Smooth muscle cell (in vitro differentiated cells): ENCODE data around the gene ALDOA. TPM values are rescaled to one million over a fixed set of nuclear protein-coding genes. Genes with fewer than 3 reads are reported as not detected.
A peak's percentile ranks its signal among the peaks of the same experiment; 100 is the strongest.

ENCODE experiments used
- DNase-seq: peaks from one replicate; lab custom pipeline; 2025; ENCODE audit not compliant: unreplicated experiment; lab: John Stamatoyannopoulos, UW
- H2AFZ ChIP-seq: fragments of 200-600 bp; sonication (generic); 2 replicates; pipeline ENCODE4 v1.6.0; 2016; ENCODE audit warnings: antibody characterized with exemption, low read depth, mild to moderate bottlenecking
- H3F3A ChIP-seq: fragments of 200-600 bp; sonication (generic); 2 replicates; pipeline ENCODE4 v1.6.0; 2017; ENCODE audit warnings: antibody characterized with exemption, low read depth
- H3K27ac ChIP-seq: fragments of 200-600 bp; sonication (generic); 2 replicates; pipeline ENCODE4 v1.5.1; 2016; ENCODE audit warnings: low read depth, mild to moderate bottlenecking
- H3K27me3 ChIP-seq: fragments of 200-600 bp; sonication (generic); 2 replicates; pipeline ENCODE4 v1.6.1; 2016; ENCODE audit warnings: low read depth, mild to moderate bottlenecking
- H3K36me3 ChIP-seq: fragments of 200-600 bp; sonication (generic); 2 replicates; pipeline ENCODE4 v1.5.1; 2016; ENCODE audit warnings: low read depth
- H3K4me1 ChIP-seq: fragments of 200-600 bp; sonication (generic); 2 replicates; pipeline ENCODE4 v1.5.1; 2016; ENCODE audit warnings: low read depth
- H3K4me2 ChIP-seq: fragments of 200-600 bp; sonication (generic); 2 replicates; pipeline ENCODE4 v1.6.0; 2016; ENCODE audit warnings: mild to moderate bottlenecking
- H3K4me3 ChIP-seq: fragments of 200-600 bp; sonication (generic); 2 replicates; pipeline ENCODE4 v1.5.1; 2016; ENCODE audit warnings: mild to moderate bottlenecking
- H3K79me2 ChIP-seq: fragments of 200-600 bp; sonication (generic); 2 replicates; pipeline ENCODE4 v1.6.0; 2016; ENCODE audit warnings: low read depth, mild to moderate bottlenecking
- H3K9ac ChIP-seq: fragments of 200-600 bp; sonication (generic); 2 replicates; pipeline ENCODE4 v1.6.0; 2016; ENCODE audit warnings: low read depth
- H3K9me3 ChIP-seq: fragments of 200-600 bp; sonication (generic); replicated peaks from 2 replicates; pipeline ENCODE4 v1.5.1; 2016; ENCODE audit warnings: low read depth
- H4K20me1 ChIP-seq: fragments of 200-600 bp; sonication (generic); 2 replicates; pipeline ENCODE4 v1.6.0; 2016; ENCODE audit warnings: low read depth
- CTCF ChIP-seq: fragments of 200-600 bp; sonication (generic); IDR thresholded peaks from 2 replicates; pipeline ENCODE4 v1.5.1; 2017; ENCODE audit warnings: borderline replicate concordance, mild to moderate bottlenecking, antibody characterized with exemption; ENCODE audit not compliant: insufficient read depth, poor library complexity, severe bottlenecking
- WGBS: methylation state at CpG from one replicate; pipeline ENCODE4 v1.1.7; 2016; ENCODE audit warnings: low lambda C conversion rate; 5-methylcytosine and 5-hydroxymethylcytosine counted together
- polyA plus RNA-seq: library from polyadenylated mRNA; unstranded; fragments of >200 nt; fragmentation: Nextera tagmentation; extraction: Ambion mirVana; gene quantifications from 2 replicates; pipeline ENCODE4 v1.2.1, GENCODE V29; 2016
- total RNA-seq: library from RNA; depleted of rRNA; stranded (reverse); fragments of >200 nt; gene quantifications from 2 replicates; pipeline ENCODE4 v1.2.3, GENCODE V29; 2014

Gene ALDOA
- total and polyA plus RNA-seq, 2 experiments from 2014 or later: 1,146 to 2,856 TPM

GRCh38 chr16:30090610-30091331 lies 25.2 kb downstream of the ALDOA start:
- peaks cover 24% of the 10 kb centered on the region for H3F3A ChIP-seq
- H3K27ac ChIP-seq: peak overlapping the region; percentile 61
- H2AFZ ChIP-seq: no peak overlapping the region
- peak overlapping the region; percentile 50 for H3K4me3 ChIP-seq
- H3K9me3 ChIP-seq: no peaks in the 10 kb centered on the region
- H4K20me1 ChIP-seq: no peaks in the 10 kb centered on the region
- H3K36me3 ChIP-seq: no peaks in the 10 kb centered on the region
- H3K4me2 ChIP-seq: peak overlapping the region; percentile 83
- peaks cover 19% of the 10 kb centered on the region for H3K4me1 ChIP-seq
- no peaks in the 10 kb centered on the region for H3K79me2 ChIP-seq
- no peak for TF ChIP-seq CTCF
- no peak overlapping the region for H3K9ac ChIP-seq
- H3K27me3 ChIP-seq: no peaks in the 10 kb centered on the region
- 81% methylated on average over 26 of the region's 26 CpGs for WGBS
- DNase-seq: no peak

GRCh38 chr16:30091474-30092372 lies 26.2 kb downstream of the ALDOA start, which contains the start of gene TBX6:
Gene TBX6 (minus strand): TSS chr16:30091924. CDS start chr16:30091193, 731 bp downstream.
- WGBS: 2% methylated on average over 72 of the region's 76 CpGs
- DNase-seq: peak; percentile 73
- peak within 1 kb of the TSS; percentile 61 for H3K27ac ChIP-seq

GRCh38 chr16:30092373-30093010 lies 26.9 kb downstream of the ALDOA start:
- H3K27ac ChIP-seq: peak overlapping the region; percentile 59
- DNase-seq: no peak

More at GRCh38 chr16:30091474-30092372, 26.2 kb downstream of the ALDOA start, which contains the start of gene TBX6:
- peak within 1 kb of the TSS; percentile 65 for H3K9ac ChIP-seq
- peaks cover 24% of the 10 kb centered on the region for H3F3A ChIP-seq
- H2AFZ ChIP-seq: peak within 1 kb of the TSS; percentile 20
- peak; percentile 41 for TF ChIP-seq CTCF
- H3K4me2 ChIP-seq: peak within 1 kb of the TSS; percentile 83
- no peaks in the 10 kb centered on the region for H3K27me3 ChIP-seq
- no peaks in the 10 kb centered on the region for H3K9me3 ChIP-seq
- no peaks in the 10 kb centered on the region for H3K79me2 ChIP-seq
- no peaks in the 10 kb centered on the region for H4K20me1 ChIP-seq
- peaks cover 19% of the 10 kb centered on the region for H3K4me1 ChIP-seq
- peak within 1 kb of the TSS; percentile 50 for H3K4me3 ChIP-seq
- H3K36me3 ChIP-seq: no peaks in the 10 kb centered on the region

More at GRCh38 chr16:30092373-30093010, 26.9 kb downstream of the ALDOA start:
- Histone ChIP-seq H3K27me3 (no peaks in the 10 kb centered on the region), H3K4me3 (peak overlapping the region; percentile 50), H3K79me2 (peaks cover 7% of the 10 kb centered on the region), H3K9ac (no peak overlapping the region), H3K4me2 (peak overlapping the region; percentile 83), H3K9me3 (no peaks in the 10 kb centered on the region), H3F3A (peaks cover 16% of the 10 kb centered on the region), H3K36me3 (no peaks in the 10 kb centered on the region), H3K4me1 (peaks cover 19% of the 10 kb centered on the region), H2AFZ (no peak overlapping the region), H4K20me1 (peaks cover under 1% of the 10 kb centered on the region)
- 9% methylated on average over 22 of the region's 22 CpGs for WGBS
- peak; percentile 70 for TF ChIP-seq CTCF
